Kidney (tissue), 14 donors: ENCODE measurements around the gene MOGAT1. TPM values are rescaled to one million over a fixed set of nuclear protein-coding genes. Genes with fewer than 3 reads are reported as not detected.

Experiments
- DNase-seq, 5 donors: peaks; one replicate each; pipeline ENCODE4 v3.0.0-alpha.2; 2013 to 2020
- FAIRE-seq: peaks from 2 replicates; lab custom pipeline; 2012; peaks lifted over from hg19 to GRCh38; lab: Jason Lieb, UNC
- H3K27ac ChIP-seq, 2 donors: one replicate each; pipeline ENCODE4 v1.7.0; 2013; ENCODE audit warnings: low read depth in 2 of 2, low read length in 2 of 2, inconsistent platforms in 1 of 2
- H3K27me3 ChIP-seq: one replicate; pipeline ENCODE4 v1.7.1; 2013; ENCODE audit warnings: low read length, inconsistent platforms; ENCODE audit not compliant: control insufficient read depth, insufficient read depth
- H3K36me3 ChIP-seq, 3 donors: one replicate each; pipeline versions ENCODE4 v1.7.0 to v1.7.1; 2013; ENCODE audit warnings: low read length in 3 of 3, control low read depth in 1 of 3, inconsistent platforms in 1 of 3; ENCODE audit not compliant: insufficient read depth in 3 of 3, control insufficient read depth in 2 of 3
- H3K4me1 ChIP-seq, 3 donors: one replicate each; pipeline versions ENCODE4 v1.7.0 to v1.7.1; 2013; ENCODE audit warnings: low read length in 3 of 3, inconsistent platforms in 1 of 3, low read depth in 1 of 3; ENCODE audit not compliant: control insufficient read depth in 2 of 3, insufficient read depth in 2 of 3
- H3K4me3 ChIP-seq, 3 donors: one replicate each; pipeline versions ENCODE4 v1.7.0 to v1.8.1; 2013; ENCODE audit warnings: low read length in 3 of 3, control low read depth in 1 of 3, inconsistent platforms in 1 of 3
- H3K9ac ChIP-seq, 3 donors: one replicate each; pipeline versions ENCODE4 v1.7.0 to v1.7.1; 2013; ENCODE audit warnings: low read length in 3 of 3, control low read depth in 1 of 3, inconsistent platforms in 1 of 3
- H3K9me3 ChIP-seq, 3 donors: one replicate each; pipeline versions ENCODE4 v1.7.0 to v1.7.1; 2013; ENCODE audit warnings: low read length in 3 of 3, control low read depth in 1 of 3, inconsistent platforms in 1 of 3; ENCODE audit not compliant: control insufficient read depth in 2 of 3, insufficient read depth in 1 of 3
- intact Hi-C: fragments of 100-400 bp; cut with DNase I; formaldehyde crosslinking; loops from one replicate; pipeline ENCODE4 v1.11.1; 2022
- polyA plus RNA-seq: library from polyadenylated mRNA; stranded (reverse); fragments of 350-450 nt; fragmentation: Illumina TruSeq; extraction: RNeasy Lipid Tissue Mini Kit (QIAGEN cat#74804); gene quantifications from one replicate; pipeline ENCODE4 v1.2.3, GENCODE V29; 2014; ENCODE audit warnings: low read depth, low replicate concordance; ENCODE audit not compliant: insufficient read depth
- total RNA-seq: library from RNA; stranded (reverse); fragmentation: NEBNext Ultra II Directional; extraction: Animal tissue kit (Norgen Biotek cat#: 25700); gene quantifications from one replicate; pipeline ENCODE4 v1.2.1, GENCODE V29; 2021
- TF ChIP-seq, protein P1 (sequence below): IDR thresholded peaks from 3 replicates; pipeline ENCODE4 v1.5.1; 2012; ENCODE audit warnings: mild to moderate bottlenecking, moderate library complexity, borderline replicate concordance; ENCODE audit not compliant: insufficient read depth; ENCODE audit errors: extremely low read depth
- donor health status: control.
- donor health status: control.
- donor health status: control.
- donor health status: control.
- donor health status: control.
- donor health status: DM: yes; HTN: yes; CAD: no.
- donor health status: Normal renal cell carcinoma (clear cell type).

The MOGAT1 gene
- total and polyA plus RNA-seq, 2 donors from 2014 or later: not detected

DNA sequence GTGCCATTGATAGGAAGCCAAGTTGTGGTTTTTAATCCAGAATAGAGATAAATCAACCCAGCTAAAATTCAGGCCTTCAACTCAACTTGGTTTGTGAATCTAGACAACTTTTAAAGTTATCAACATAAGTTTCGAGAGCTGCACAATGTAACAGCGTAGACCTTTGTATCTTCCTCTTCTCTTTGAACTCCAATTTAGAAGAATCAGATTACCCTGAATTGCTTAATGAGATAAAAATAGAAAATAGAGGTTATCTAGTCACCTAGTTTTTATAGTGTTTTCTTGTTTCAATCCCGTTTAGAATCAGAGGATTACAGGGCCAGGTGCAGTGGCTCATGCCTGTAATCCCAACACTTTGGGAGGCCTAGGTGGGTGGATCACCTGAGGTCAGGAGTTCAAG is 12.3 kb downstream of the MOGAT1 start:
- TF ChIP-seq, protein P1, sequence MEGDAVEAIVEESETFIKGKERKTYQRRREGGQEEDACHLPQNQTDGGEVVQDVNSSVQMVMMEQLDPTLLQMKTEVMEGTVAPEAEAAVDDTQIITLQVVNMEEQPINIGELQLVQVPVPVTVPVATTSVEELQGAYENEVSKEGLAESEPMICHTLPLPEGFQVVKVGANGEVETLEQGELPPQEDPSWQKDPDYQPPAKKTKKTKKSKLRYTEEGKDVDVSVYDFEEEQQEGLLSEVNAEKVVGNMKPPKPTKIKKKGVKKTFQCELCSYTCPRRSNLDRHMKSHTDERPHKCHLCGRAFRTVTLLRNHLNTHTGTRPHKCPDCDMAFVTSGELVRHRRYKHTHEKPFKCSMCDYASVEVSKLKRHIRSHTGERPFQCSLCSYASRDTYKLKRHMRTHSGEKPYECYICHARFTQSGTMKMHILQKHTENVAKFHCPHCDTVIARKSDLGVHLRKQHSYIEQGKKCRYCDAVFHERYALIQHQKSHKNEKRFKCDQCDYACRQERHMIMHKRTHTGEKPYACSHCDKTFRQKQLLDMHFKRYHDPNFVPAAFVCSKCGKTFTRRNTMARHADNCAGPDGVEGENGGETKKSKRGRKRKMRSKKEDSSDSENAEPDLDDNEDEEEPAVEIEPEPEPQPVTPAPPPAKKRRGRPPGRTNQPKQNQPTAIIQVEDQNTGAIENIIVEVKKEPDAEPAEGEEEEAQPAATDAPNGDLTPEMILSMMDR: no peak
- H3K4me3 ChIP-seq: no peak overlapping the region
- DNase-seq (no peak), FAIRE-seq (no peak)
- no peaks in the 10 kb centered on the region for H3K27me3 ChIP-seq
- H3K36me3 ChIP-seq: no peaks in the 10 kb centered on the region
- H3K9ac ChIP-seq: no peak overlapping the region
- no peaks in the 10 kb centered on the region for H3K4me1 ChIP-seq
- H3K27ac ChIP-seq: no peak overlapping the region
- intact Hi-C loops: no loop called here
- no peaks in the 10 kb centered on the region for H3K9me3 ChIP-seq

DNA sequence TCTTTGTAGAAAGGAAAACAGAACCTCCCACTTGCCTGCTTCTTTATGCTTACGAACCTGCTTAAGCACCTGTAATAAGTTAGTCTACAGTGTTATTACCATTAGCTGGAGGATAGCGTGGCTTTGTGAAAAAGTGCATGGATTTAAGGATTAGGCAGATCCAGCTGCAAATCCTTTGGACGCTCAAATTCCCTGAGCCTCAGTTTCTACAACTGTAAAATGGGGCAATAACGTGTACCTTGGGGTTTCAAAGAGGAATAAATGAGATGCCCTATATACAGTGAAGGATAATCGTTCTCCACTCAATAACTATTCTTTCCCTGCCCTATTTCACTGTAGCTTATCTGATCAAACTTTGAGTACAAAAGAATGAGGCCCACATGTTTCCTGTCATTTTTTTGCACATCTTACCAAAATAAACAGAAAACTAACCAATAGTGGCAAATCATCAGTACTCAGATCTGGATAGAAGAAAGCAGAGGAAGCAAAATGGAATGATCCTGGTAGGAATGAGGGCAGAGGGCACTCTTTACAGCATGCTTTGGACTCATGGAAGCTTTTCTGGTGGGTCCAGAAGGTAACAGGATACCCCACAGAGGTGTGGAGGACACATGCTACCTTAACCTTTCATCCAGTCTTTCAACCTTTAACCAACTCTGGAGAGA is 14.8 kb downstream of the MOGAT1 start:
- Histone ChIP-seq H3K9me3 (no peaks in the 10 kb centered on the region), H3K4me3 (no peak overlapping the region), H3K36me3 (no peaks in the 10 kb centered on the region), H3K4me1 (no peaks in the 10 kb centered on the region), H3K9ac (no peak overlapping the region), H3K27ac (no peak overlapping the region), H3K27me3 (no peaks in the 10 kb centered on the region)
- intact Hi-C loops: no loop called here
- FAIRE-seq: no peak
- no peak for DNase-seq
- TF ChIP-seq, protein P1: no peak

DNA sequence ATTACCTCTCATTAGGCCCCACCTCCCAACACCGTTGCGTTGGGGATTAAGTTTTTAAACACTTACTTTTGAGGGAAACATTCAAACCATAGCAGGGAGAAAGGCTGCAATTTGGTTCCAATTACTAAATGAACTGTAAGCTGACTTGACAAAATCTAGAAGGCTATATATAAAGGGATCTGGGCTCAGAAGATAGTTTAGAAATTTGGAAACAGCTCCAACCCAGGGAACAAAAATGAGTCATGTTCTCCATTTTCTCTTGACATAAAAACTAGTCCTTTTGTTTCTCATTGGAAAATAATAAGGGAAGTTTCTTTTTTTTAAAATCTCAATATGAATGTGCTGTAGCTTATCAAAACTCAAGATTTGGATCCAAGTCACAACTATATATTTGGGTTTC is 17.5 kb downstream of the MOGAT1 start:
- H3K27ac ChIP-seq: no peak overlapping the region
- no peak for FAIRE-seq
- H3K4me1 ChIP-seq: no peaks in the 10 kb centered on the region
- no peak overlapping the region for H3K4me3 ChIP-seq
- H3K27me3 ChIP-seq: no peaks in the 10 kb centered on the region
- no peaks in the 10 kb centered on the region for H3K36me3 ChIP-seq
- H3K9ac ChIP-seq: no peak overlapping the region
- no peak for DNase-seq
- TF ChIP-seq, protein P1: no peak
- intact Hi-C loops: no loop called here
- H3K9me3 ChIP-seq: no peaks in the 10 kb centered on the region

DNA sequence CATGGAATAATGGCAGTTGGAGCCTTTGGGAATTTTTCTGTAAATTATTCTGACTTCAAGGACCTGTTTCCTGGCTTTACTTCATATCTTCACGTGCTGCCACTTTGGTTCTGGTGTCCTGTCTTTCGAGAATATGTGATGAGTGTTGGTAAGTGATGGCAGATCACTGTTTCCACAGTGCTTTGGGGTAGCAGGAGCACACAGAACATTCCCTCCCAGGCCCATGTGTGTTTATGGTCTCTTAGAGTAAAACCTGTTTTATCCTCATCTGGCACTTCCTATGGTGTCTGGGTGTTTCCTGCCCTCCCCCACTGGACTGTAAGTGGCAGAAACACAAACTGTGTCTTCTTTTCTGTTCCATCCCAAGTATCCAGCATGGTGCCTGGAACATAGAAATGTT is 17.9 kb downstream of the MOGAT1 start:
- TF ChIP-seq, protein P1: no peak
- Histone ChIP-seq H3K9me3 (no peaks in the 10 kb centered on the region), H3K27me3 (no peaks in the 10 kb centered on the region), H3K27ac (no peak overlapping the region), H3K4me1 (no peaks in the 10 kb centered on the region), H3K9ac (no peak overlapping the region), H3K4me3 (no peak overlapping the region), H3K36me3 (no peaks in the 10 kb centered on the region)
- intact Hi-C loops: no loop called here
- FAIRE-seq (no peak), DNase-seq (no peak)
